Fibroblast of the conjunctiva (primary cell): ENCODE data around the gene CHEK1.
"Not testable (repeated sequence)": the region's sequence is repeated elsewhere in the genome, so short reads cannot be mapped to it uniquely, and the experiment has no call there.

Experiments
- DNase-seq: peaks from one replicate; pipeline ENCODE4 v3.0.0-alpha.2; 2010; ENCODE audit warnings: low read depth

The CHEK1 gene

GRCh38 chr11:125701018-125701610 lies 76.2 kb downstream of the CHEK1 start:
- DNase-seq = no peak

GRCh38 chr11:125701858-125702621 lies 77.1 kb downstream of the CHEK1 start:
- DNase-seq = no peak

DNA sequence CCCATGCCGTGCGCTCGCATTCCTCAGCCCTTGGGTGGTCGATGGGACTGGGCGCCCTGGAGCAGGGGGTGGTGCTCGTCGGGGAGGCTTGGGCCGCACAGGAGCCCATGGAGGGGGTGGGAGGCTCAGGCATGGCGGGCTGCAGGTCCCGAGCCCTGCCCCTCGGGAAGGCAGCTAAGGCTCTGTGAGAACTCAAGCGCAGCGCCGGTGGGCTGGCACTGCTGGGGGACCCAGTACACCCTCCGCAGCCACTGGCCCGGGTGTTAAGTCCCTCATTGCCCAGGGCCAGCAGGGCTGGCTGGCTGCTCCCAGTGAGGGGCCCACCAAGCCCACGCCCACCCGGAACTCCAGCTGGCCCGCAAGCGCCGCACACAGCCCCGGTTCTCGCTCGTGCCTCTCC lies 79.7 kb downstream of the CHEK1 start:
- DNase-seq = not testable (repeated sequence)

- no peak for DNase-seq
Observed at GRCh38 chr11:125720781-125721180, 95.8 kb downstream of the CHEK1 start.

- no peak for DNase-seq
Observed at GRCh38 chr11:125724125-125724524, 99.2 kb downstream of the CHEK1 start.
